Measurements from ENCODE around the gene HEXIM2. TPM values are rescaled to one million over a fixed set of nuclear protein-coding genes. Genes with fewer than 3 reads are reported as not detected.

The HEXIM2 gene
- total and polyA plus RNA-seq, 2 experiments from 2014 or later = 9.0 to 9.5 TPM

DNA sequence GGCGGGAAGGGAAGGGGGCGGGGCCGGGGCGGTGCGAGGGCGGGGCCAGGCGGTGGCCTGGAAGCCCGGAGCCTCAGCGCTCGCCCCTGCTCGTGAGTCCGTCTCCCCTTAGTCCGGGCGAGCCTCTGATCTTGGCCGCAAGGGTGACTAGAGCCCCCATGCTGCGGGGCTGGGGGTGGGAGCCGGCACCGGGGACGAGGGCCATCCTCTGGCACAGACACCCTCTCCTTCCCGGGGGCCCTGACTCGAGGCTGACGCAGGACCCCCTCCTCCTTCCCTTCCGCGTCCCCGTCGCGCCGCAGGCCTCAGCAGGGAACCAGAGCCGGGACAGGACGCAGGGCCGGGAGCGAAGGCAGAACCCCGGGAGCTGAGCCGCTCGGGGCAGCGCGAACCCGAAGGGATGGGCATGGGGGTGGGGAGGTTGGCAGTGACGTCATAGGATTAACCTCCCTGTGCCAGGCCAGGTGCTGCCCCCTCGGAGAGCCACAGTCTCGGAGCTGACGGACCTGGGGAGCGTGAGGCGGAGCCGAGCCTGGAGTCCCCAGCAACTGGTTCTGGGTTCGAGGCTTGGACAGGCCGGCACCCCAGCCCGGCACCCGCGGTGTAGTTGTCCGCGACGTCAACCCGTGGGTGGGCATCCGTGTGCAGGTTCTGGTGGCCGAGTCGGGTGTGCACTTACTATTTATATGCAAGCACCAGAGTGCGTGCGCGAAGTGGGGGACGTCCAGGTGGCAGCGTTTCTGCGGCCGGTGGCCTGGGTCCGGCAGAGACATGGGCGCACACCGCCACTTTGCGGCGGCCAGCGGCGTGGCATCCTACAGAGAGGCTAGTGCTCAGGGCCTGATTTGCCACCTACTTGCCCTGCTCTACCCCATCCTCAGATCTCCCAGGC is 28.9 kb upstream of the HEXIM2 start:
- TF ChIP-seq CTCF (conservative IDR thresholded peaks at IDR 0.05; ENCODE audit: low read depth in 2 of 2) (peak; percentile 64 to 91), EZH2 (IDR thresholded peaks at IDR 0.05; ENCODE audit: low read depth, unreplicated experiment) (no peak), CREB1 (CRISPR knock-in tag; IDR thresholded peaks at IDR 0.05; ENCODE audit: low read depth) (peak; percentile 94), ZNF331 (CRISPR knock-in tag; IDR thresholded peaks at IDR 0.05; ENCODE audit: low read depth) (0 out of 2 replicates have a peak, but pooled peaks have one; percentile 7)
- DNase-seq (ENCODE audit: low spot score) (peak; percentile 88), ATAC-seq (peak; percentile 58)
- Histone ChIP-seq H4K20me1 (replicated peaks; ENCODE audit: insufficient read depth) (no peaks in the 10 kb centered on the region; the same call in 1 of the 2 replicates), H3K79me2 (replicated peaks; ENCODE audit: insufficient read depth) (no peaks in the 10 kb centered on the region), H3K4me2 (peak overlapping the region; percentile 90), H3F3A (replicated peaks; ENCODE audit: low read depth) (peaks cover 4% of the 10 kb centered on the region; the same call in 1 of the 2 replicates), H3K4me3 (peak overlapping the region; percentile 90), H3K9me2 (ENCODE audit: insufficient read depth) (no peaks in the 10 kb centered on the region), H3K27me3 (ENCODE audit: insufficient read depth) (no peaks in the 10 kb centered on the region), H3K27ac (ENCODE audit: low read depth) (no peak overlapping the region), H2AFZ (peak overlapping the region; percentile 94), H3K4me1 (ENCODE audit: insufficient read depth) (peaks cover 3% of the 10 kb centered on the region; the same call in 1 of the 2 replicates), H3K36me3 (ENCODE audit: insufficient read depth) (no peaks in the 10 kb centered on the region)
- H3K27ac Mint-ChIP-seq = no peak overlapping the region
- H3K9me3 Mint-ChIP-seq = no peaks in the 10 kb centered on the region
- peaks cover 3% of the 10 kb centered on the region; the same call in 1 of the 3 replicates for H3K36me3 Mint-ChIP-seq (ENCODE audit: low read depth)
- H3K27me3 Mint-ChIP-seq (ENCODE audit: insufficient read depth, low read depth, poor library complexity) = peaks cover 22% of the 10 kb centered on the region
- H3K4me3 Mint-ChIP-seq = peak overlapping the region; percentile 81
- peaks cover 10% of the 10 kb centered on the region for H3K4me1 Mint-ChIP-seq

GRCh38 chr17:45135192-45135977 is 26.3 kb upstream of the HEXIM2 start, which contains the start of gene ACBD4:
TSS of gene ACBD4 (plus strand) at chr17:45135687. CDS start at chr17:45136145, 458 bp downstream.
- peak within 1 kb of the TSS; percentile 4; the same call in 1 of the 2 replicates for H2AFZ ChIP-seq

More at GRCh38 chr17:45135192-45135977, 26.3 kb upstream of the HEXIM2 start, which contains the start of gene ACBD4:
- Histone ChIP-seq H3K27me3 (ENCODE audit: insufficient read depth) (no peaks in the 10 kb centered on the region), H4K20me1 (replicated peaks; ENCODE audit: insufficient read depth) (no peaks in the 10 kb centered on the region; the same call in 1 of the 2 replicates), H3K4me2 (peak within 1 kb of the TSS; percentile 67), H3K79me2 (replicated peaks; ENCODE audit: insufficient read depth) (no peaks in the 10 kb centered on the region), H3K27ac (ENCODE audit: low read depth) (no peak within 1 kb of the TSS), H3K4me3 (peak within 1 kb of the TSS; percentile 50), H3K36me3 (ENCODE audit: insufficient read depth) (no peaks in the 10 kb centered on the region), H3F3A (replicated peaks; ENCODE audit: low read depth) (peaks cover 6% of the 10 kb centered on the region; the same call in 1 of the 2 replicates), H3K9me2 (ENCODE audit: insufficient read depth) (no peaks in the 10 kb centered on the region), H3K4me1 (ENCODE audit: insufficient read depth) (peaks cover 3% of the 10 kb centered on the region; the same call in 1 of the 2 replicates)
- peak; percentile 66 for ATAC-seq
- H3K27me3 Mint-ChIP-seq (ENCODE audit: insufficient read depth, low read depth, poor library complexity) = peaks cover 17% of the 10 kb centered on the region
- H3K9me3 Mint-ChIP-seq = no peaks in the 10 kb centered on the region
- TF ChIP-seq POLR2AphosphoS5 (IDR thresholded peaks at IDR 0.05; ENCODE audit: low read depth) (peak; percentile 91), CTCF (conservative IDR thresholded peaks at IDR 0.05; ENCODE audit: low read depth in 2 of 2) (peak; percentile 100), CREB1 (CRISPR knock-in tag; IDR thresholded peaks at IDR 0.05; ENCODE audit: low read depth) (peak; percentile 73), EZH2phosphoT487 (IDR thresholded peaks at IDR 0.05; ENCODE audit: unreplicated experiment) (no peak), JUNB (IDR thresholded peaks at IDR 0.05; ENCODE audit: unreplicated experiment) (no peak)
- peak; percentile 99 for DNase-seq (ENCODE audit: low spot score)
- H3K27ac Mint-ChIP-seq = 0 out of 2 replicates have a peak within 1 kb of the TSS, but pooled peaks have one; percentile 27
- H3K4me1 Mint-ChIP-seq = peaks cover 6% of the 10 kb centered on the region; the same call in 2 of the 3 replicates
- H3K4me3 Mint-ChIP-seq = peak within 1 kb of the TSS; percentile 73
- H3K36me3 Mint-ChIP-seq (ENCODE audit: low read depth) = peaks cover 5% of the 10 kb centered on the region; the same call in 1 of the 3 replicates

Measured in GM23338 (cell line).